HepG2 (cell line): ENCODE measurements around the gene ZBTB48. TPM values are rescaled to one million over a fixed set of nuclear protein-coding genes. Genes with fewer than 3 reads are reported as not detected.
A peak's percentile ranks its signal among the peaks of the same experiment; 100 is the strongest.

Experiments used
- ATAC-seq: fragments of 200-7000 bp; cut with Tn5 transposase; 3 replicates; pipeline ENCODE4 v1.9.1; 2020; ENCODE audit warnings: mild to moderate bottlenecking, moderate library complexity
- BruUV-seq: library from RNA; stranded (reverse); fragments of 400-500 nt; replicated peaks from 2 replicates; lab custom pipeline; 2021; lab: Mats Ljungman, UMichigan
- CTCF ChIA-PET: fragments of 300-600 bp; formaldehyde crosslinking; extraction: SDS; loops from one replicate; lab custom pipeline; 2021; ENCODE audit warnings: low total read pairs, inconsistent platforms, low intra/inter-chr PET ratio; lab: Yijun Ruan, JAX
- POLR2A ChIA-PET: fragments of 350-600 bp; sonication (Branson Sonifier 250); formaldehyde crosslinking; loops from one replicate; lab custom pipeline; 2020; ENCODE audit warnings: antibody characterized with exemption, inconsistent platforms; lab: Yijun Ruan, JAX
- DNase-seq: peaks from one replicate; pipeline ENCODE4 v3.0.0-alpha.2; 2015; ENCODE audit warnings: low spot score
- FAIRE-seq: peaks from 3 replicates; lab custom pipeline; 2011; peaks lifted over from hg19 to GRCh38; lab: Jason Lieb, UNC
- H2AFZ ChIP-seq: one replicate; pipeline ENCODE4 v1.6.1; 2011; ENCODE audit warnings: low read length, inconsistent platforms
- H3K27ac ChIP-seq: fragments of 300-600 bp; 3 replicates; pipeline ENCODE4 v1.8.0; 2011; ENCODE audit warnings: mixed run types, mild to moderate bottlenecking, mixed read lengths, low read length, inconsistent platforms; ENCODE audit not compliant: insufficient read depth; ENCODE audit errors: extremely low read length
- H3K27me3 ChIP-seq, 2 experiments: fragments of 200-600 bp in 1 of 2; 2 replicates in 1 of 2; 3 replicates in 1 of 2; pipeline versions ENCODE4 v1.6.0 to v1.8.0; 2011; ENCODE audit warnings: low read length in 2 of 2, mild to moderate bottlenecking in 2 of 2, moderate library complexity in 2 of 2, inconsistent platforms in 1 of 2; ENCODE audit not compliant: insufficient read depth in 2 of 2, control insufficient read depth in 1 of 2
- H3K36me3 ChIP-seq, 2 experiments: fragments of 200-600 bp in 1 of 2; replicated peaks in 1 of 2; 2 replicates in 1 of 2; 3 replicates in 1 of 2; pipeline versions ENCODE4 v1.5.1 to v1.8.0; 2011; ENCODE audit warnings: low read length in 2 of 2, inconsistent platforms in 1 of 2; ENCODE audit not compliant: insufficient read depth in 2 of 2, control insufficient read depth in 1 of 2
- H3K4me1 ChIP-seq: 2 replicates; pipeline ENCODE4 v1.5.1; 2012; ENCODE audit warnings: low read length, inconsistent platforms; ENCODE audit not compliant: insufficient read depth
- H3K4me2 ChIP-seq: 2 replicates; pipeline ENCODE4 v1.6.0; 2011; ENCODE audit warnings: low read depth, low read length, inconsistent platforms
- H3K4me3 ChIP-seq, 3 experiments: fragments of 200-600 bp in 1 of 3; sonication (generic), shearing (Covaris generic) in 1 of 3; replicated peaks in 1 of 3; 2 replicates each; pipeline ENCODE4 v1.5.1; 2011 to 2016; ENCODE audit warnings: low read length in 3 of 3, inconsistent platforms in 2 of 3, low read depth in 2 of 3, mild to moderate bottlenecking in 2 of 3, control low read depth in 1 of 3, mixed read lengths in 1 of 3; ENCODE audit not compliant: insufficient read depth in 1 of 3
- H3K79me2 ChIP-seq: one replicate; pipeline ENCODE4 v1.6.1; 2011; ENCODE audit warnings: low read length, inconsistent platforms; ENCODE audit not compliant: insufficient read depth
- H3K9ac ChIP-seq: 2 replicates; pipeline ENCODE4 v1.6.0; 2011; ENCODE audit warnings: mild to moderate bottlenecking, low read depth, low read length, inconsistent platforms; ENCODE audit not compliant: insufficient read depth
- H3K9me3 ChIP-seq: 2 replicates; pipeline ENCODE4 v1.5.1; 2012; ENCODE audit warnings: mild to moderate bottlenecking, low read length
- H4K20me1 ChIP-seq: 2 replicates; pipeline ENCODE4 v1.6.0; 2011; ENCODE audit warnings: inconsistent platforms, mild to moderate bottlenecking, low read length, moderate library complexity; ENCODE audit not compliant: insufficient read depth
- CCDC6 ChIP-seq: sonication (generic); formaldehyde crosslinking; IDR thresholded peaks from 2 replicates; pipeline ENCODE4 v1.8.1; 2022; ENCODE audit warnings: mild to moderate bottlenecking, missing genetic modification reagents, moderate library complexity
- KDM2A ChIP-seq: sonication (generic); formaldehyde crosslinking; IDR thresholded peaks from 2 replicates; pipeline ENCODE4 v1.4.0; 2020; ENCODE audit warnings: low read depth, missing genetic modification reagents, borderline replicate concordance
- KLF6 ChIP-seq: IDR thresholded peaks from 2 replicates; pipeline ENCODE4 v1.8.0; 2016; ENCODE audit warnings: missing biosample characterization, missing genetic modification reagents
- LCORL ChIP-seq, 2 experiments: fragments of 450-650 bp in 1 of 2; sonication (generic) in 1 of 2; formaldehyde crosslinking in 1 of 2; IDR thresholded peaks; 2 replicates each; pipeline versions ENCODE4 v1.5.0 to v1.6.1; 2017 to 2020; ENCODE audit warnings: antibody characterized with exemption in 1 of 2, missing genetic modification reagents in 1 of 2
- POLR2A ChIP-seq, 2 experiments: IDR thresholded peaks; 2 replicates each; pipeline ENCODE4 v1.6.1; 2011; ENCODE audit warnings: low read depth in 2 of 2, low read length in 2 of 2, mild to moderate bottlenecking in 1 of 2, moderate library complexity in 1 of 2; ENCODE audit not compliant: insufficient read depth in 1 of 2
- SATB2 ChIP-seq: sonication (generic); formaldehyde crosslinking; IDR thresholded peaks from 2 replicates; pipeline ENCODE4 v1.5.0; 2020; ENCODE audit warnings: missing genetic modification reagents
- SNAI1 ChIP-seq: sonication (generic); formaldehyde crosslinking; IDR thresholded peaks from 2 replicates; pipeline ENCODE4 v1.5.0; 2020; ENCODE audit warnings: mild to moderate bottlenecking, missing genetic modification reagents, borderline replicate concordance
- ZC3H13 ChIP-seq: sonication (generic); formaldehyde crosslinking; IDR thresholded peaks from 2 replicates; pipeline ENCODE4 v1.8.1; 2023; ENCODE audit warnings: mild to moderate bottlenecking, missing genetic modification reagents, moderate library complexity
- ZNF543 ChIP-seq: sonication (generic); formaldehyde crosslinking; IDR thresholded peaks from 2 replicates; pipeline ENCODE4 v1.4.0; 2020; ENCODE audit warnings: mild to moderate bottlenecking, missing genetic modification reagents
- ZXDC ChIP-seq: sonication (generic); formaldehyde crosslinking; IDR thresholded peaks from 2 replicates; pipeline ENCODE4 v1.5.0; 2020; ENCODE audit warnings: mild to moderate bottlenecking, missing genetic modification reagents
- WGBS: methylation state at CpG from one replicate; pipeline ENCODE4 v1.1.6; 2017; ENCODE audit warnings: low lambda C conversion rate; 5-methylcytosine and 5-hydroxymethylcytosine counted together
- in situ Hi-C: cut with HindIII; loops from 2 replicates; pipeline ENCODE4 v1.10.0; 2017; ENCODE audit warnings: low pct_unique_long_range_greater_than_20kb; ENCODE audit not compliant: extremely low pct_ligation_motif_present
- intact Hi-C: fragments of 100-400 bp; cut with micrococcal nuclease; formaldehyde crosslinking; loops from one replicate; pipeline ENCODE4 v1.10.0; 2022; ENCODE audit not compliant: unreplicated experiment
- polyA plus RNA-seq, 8 experiments: library from polyadenylated mRNA; depleted of rRNA in 3 of 8; stranded (reverse) in 7 of 8; unstranded in 1 of 8; fragments of >200 nt; fragmentation: Illumina TruSeq in 4 of 8; extraction: Trizol in 4 of 8; gene quantifications; 2 replicates each; pipeline versions ENCODE4 v1.2.1 to v1.2.3, GENCODE V29; 2011 to 2016; ENCODE audit warnings: low read depth in 4 of 8, missing spikeins in 1 of 8, mixed read lengths in 1 of 8; ENCODE audit not compliant: insufficient read depth in 1 of 8
- total RNA-seq, 5 experiments: library from RNA; depleted of rRNA; stranded (reverse); fragments of >200 nt; fragmentation: Illumina TruSeq; extraction: Trizol; gene quantifications; 2 replicates each; pipeline ENCODE4 v1.2.3, GENCODE V29; 2016; ENCODE audit warnings: low read depth in 1 of 5
- TF ChIP-seq, protein P1 (sequence below): sonication (generic); formaldehyde crosslinking; IDR thresholded peaks from 2 replicates; pipeline ENCODE4 v1.8.1; 2023; ENCODE audit warnings: mild to moderate bottlenecking, missing genetic modification reagents
- TF ChIP-seq, protein P2 (sequence below): sonication (generic); formaldehyde crosslinking; IDR thresholded peaks from 2 replicates; pipeline ENCODE4 v1.4.0; 2020; ENCODE audit warnings: missing genetic modification reagents

ZBTB48 gene
- total and polyA plus RNA-seq, 2 of the 13 experiments (the other 11 are each of a cell fraction or from before 2014, with no cell fraction given): 13.0 to 17.1 TPM

- H3K4me3 ChIP-seq: peak overlapping the region; percentile 75 to 88 (median 77)
- H3K9me3 ChIP-seq: no peaks in the 10 kb centered on the region
- H3K27me3 ChIP-seq: no peaks in the 10 kb centered on the region; a peak in 1 of 5 replicates
- FAIRE-seq (no peak), ATAC-seq (peak; percentile 56), DNase-seq (peak; percentile 23)
- peak overlapping the region; percentile 64 for H3K27ac ChIP-seq
- H3K4me2 ChIP-seq: peak overlapping the region; percentile 87
- peaks cover 46% of the 10 kb centered on the region for H3K4me1 ChIP-seq
- POLR2A ChIA-PET: interaction anchor here (0.7 to 5.6 kb wide), 2 partner anchors 12 to 58 kb away, joined by 4 to 60 read pairs; partner anchors contain the start of genes KLHL21 and TAS1R1
- peaks cover 23% of the 10 kb centered on the region for H3K79me2 ChIP-seq
- intact Hi-C loops (loop anchor here (1.0 kb wide), 1 partner anchor 8 kb away; no protein-coding TSS in a partner anchor), in situ Hi-C loops (no loop called here)
- TSS peak; percentile 79 for BruUV-seq
- CTCF ChIA-PET: no interaction called here
- peak overlapping the region; percentile 67 for H3K9ac ChIP-seq
- no peaks in the 10 kb centered on the region; the same call in 1 of the 2 replicates for H4K20me1 ChIP-seq
- under 1% methylated on average over 23 of the region's 67 CpGs for WGBS
- H2AFZ ChIP-seq: no peak overlapping the region
- peaks cover 0 to 12% of the 10 kb centered on the region in 2 experiments; a peak in 2 of 5 replicates for H3K36me3 ChIP-seq
- TF ChIP-seq SATB2 (CRISPR knock-in tag): no peak
- peak; percentile 30; the same call in 1 of the 2 replicates for TF ChIP-seq KLF6 (CRISPR knock-in tag)
- peak; percentile 47; the same call in 1 of the 2 replicates for TF ChIP-seq ZC3H13
- 0 out of 2 replicates have a peak, but pooled peaks have one; percentile 52 for TF ChIP-seq SNAI1 (CRISPR knock-in tag)
- TF ChIP-seq, protein P1, sequence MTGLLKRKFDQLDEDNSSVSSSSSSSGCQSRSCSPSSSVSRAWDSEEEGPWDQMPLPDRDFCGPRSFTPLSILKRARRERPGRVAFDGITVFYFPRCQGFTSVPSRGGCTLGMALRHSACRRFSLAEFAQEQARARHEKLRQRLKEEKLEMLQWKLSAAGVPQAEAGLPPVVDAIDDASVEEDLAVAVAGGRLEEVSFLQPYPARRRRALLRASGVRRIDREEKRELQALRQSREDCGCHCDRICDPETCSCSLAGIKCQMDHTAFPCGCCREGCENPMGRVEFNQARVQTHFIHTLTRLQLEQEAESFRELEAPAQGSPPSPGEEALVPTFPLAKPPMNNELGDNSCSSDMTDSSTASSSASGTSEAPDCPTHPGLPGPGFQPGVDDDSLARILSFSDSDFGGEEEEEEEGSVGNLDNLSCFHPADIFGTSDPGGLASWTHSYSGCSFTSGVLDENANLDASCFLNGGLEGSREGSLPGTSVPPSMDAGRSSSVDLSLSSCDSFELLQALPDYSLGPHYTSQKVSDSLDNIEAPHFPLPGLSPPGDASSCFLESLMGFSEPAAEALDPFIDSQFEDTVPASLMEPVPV (CRISPR knock-in tag): 0 out of 2 replicates have a peak, but pooled peaks have one; percentile 7
- TF ChIP-seq POLR2A (IDR thresholded peaks at IDR 0.05; ENCODE audit: insufficient read depth in 1 of 2, low read depth in 2 of 2, low read length in 2 of 2): peak in 1 of 2 experiments; percentile 15; a peak in 2 of 4 replicates
- TF ChIP-seq LCORL (IDR thresholded peaks at IDR 0.05): no peak
- no peak for TF ChIP-seq LCORL (CRISPR knock-in tag; IDR thresholded peaks at IDR 0.05)
- 0 out of 2 replicates have a peak, but pooled peaks have one; percentile 24 for TF ChIP-seq ZXDC (CRISPR knock-in tag)
- peak; percentile 68; the same call in 1 of the 2 replicates for TF ChIP-seq CCDC6 (CRISPR knock-in tag)
- peak; percentile 34; the same call in 1 of the 2 replicates for TF ChIP-seq KDM2A
- 0 out of 2 replicates have a peak, but pooled peaks have one; percentile 46 for TF ChIP-seq ZNF543 (CRISPR knock-in tag)
- TF ChIP-seq, protein P2, sequence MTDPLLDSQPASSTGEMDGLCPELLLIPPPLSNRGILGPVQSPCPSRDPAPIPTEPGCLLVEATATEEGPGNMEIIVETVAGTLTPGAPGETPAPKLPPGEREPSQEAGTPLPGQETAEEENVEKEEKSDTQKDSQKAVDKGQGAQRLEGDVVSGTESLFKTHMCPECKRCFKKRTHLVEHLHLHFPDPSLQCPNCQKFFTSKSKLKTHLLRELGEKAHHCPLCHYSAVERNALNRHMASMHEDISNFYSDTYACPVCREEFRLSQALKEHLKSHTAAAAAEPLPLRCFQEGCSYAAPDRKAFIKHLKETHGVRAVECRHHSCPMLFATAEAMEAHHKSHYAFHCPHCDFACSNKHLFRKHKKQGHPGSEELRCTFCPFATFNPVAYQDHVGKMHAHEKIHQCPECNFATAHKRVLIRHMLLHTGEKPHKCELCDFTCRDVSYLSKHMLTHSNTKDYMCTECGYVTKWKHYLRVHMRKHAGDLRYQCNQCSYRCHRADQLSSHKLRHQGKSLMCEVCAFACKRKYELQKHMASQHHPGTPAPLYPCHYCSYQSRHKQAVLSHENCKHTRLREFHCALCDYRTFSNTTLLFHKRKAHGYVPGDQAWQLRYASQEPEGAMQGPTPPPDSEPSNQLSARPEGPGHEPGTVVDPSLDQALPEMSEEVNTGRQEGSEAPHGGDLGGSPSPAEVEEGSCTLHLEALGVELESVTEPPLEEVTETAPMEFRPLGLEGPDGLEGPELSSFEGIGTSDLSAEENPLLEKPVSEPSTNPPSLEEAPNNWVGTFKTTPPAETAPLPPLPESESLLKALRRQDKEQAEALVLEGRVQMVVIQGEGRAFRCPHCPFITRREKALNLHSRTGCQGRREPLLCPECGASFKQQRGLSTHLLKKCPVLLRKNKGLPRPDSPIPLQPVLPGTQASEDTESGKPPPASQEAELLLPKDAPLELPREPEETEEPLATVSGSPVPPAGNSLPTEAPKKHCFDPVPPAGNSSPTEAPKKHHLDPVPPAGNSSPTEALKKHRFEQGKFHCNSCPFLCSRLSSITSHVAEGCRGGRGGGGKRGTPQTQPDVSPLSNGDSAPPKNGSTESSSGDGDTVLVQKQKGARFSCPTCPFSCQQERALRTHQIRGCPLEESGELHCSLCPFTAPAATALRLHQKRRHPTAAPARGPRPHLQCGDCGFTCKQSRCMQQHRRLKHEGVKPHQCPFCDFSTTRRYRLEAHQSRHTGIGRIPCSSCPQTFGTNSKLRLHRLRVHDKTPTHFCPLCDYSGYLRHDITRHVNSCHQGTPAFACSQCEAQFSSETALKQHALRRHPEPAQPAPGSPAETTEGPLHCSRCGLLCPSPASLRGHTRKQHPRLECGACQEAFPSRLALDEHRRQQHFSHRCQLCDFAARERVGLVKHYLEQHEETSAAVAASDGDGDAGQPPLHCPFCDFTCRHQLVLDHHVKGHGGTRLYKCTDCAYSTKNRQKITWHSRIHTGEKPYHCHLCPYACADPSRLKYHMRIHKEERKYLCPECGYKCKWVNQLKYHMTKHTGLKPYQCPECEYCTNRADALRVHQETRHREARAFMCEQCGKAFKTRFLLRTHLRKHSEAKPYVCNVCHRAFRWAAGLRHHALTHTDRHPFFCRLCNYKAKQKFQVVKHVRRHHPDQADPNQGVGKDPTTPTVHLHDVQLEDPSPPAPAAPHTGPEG (CRISPR knock-in tag): peak; percentile 71
These were observed 33.0 kb downstream of the ZBTB48 start for GRCh38 chr1:6612641-6613360.
